Large intestine (tissue), 3 donors: ENCODE results near the gene RNF34. TPM values are rescaled to one million over a fixed set of nuclear protein-coding genes. Genes with fewer than 3 reads are reported as not detected.

Experiments used
- DNase-seq, 2 donors: peaks; one replicate each; pipeline versions ENCODE4 v3.0.0 to v3.0.0-alpha.2; 2013
- H3K27ac ChIP-seq: one replicate; pipeline ENCODE4 v1.5.1; 2013; ENCODE audit warnings: low read length
- H3K27me3 ChIP-seq: 2 replicates; pipeline ENCODE4 v1.6.1; 2013; ENCODE audit warnings: low read length; ENCODE audit not compliant: control insufficient read depth, insufficient read depth
- H3K36me3 ChIP-seq: 2 replicates; pipeline ENCODE4 v1.6.1; 2013; ENCODE audit warnings: low read length; ENCODE audit not compliant: control insufficient read depth, insufficient read depth
- H3K4me1 ChIP-seq: one replicate; pipeline ENCODE4 v1.6.1; 2013; ENCODE audit warnings: low read length; ENCODE audit not compliant: control insufficient read depth, insufficient read depth
- H3K4me3 ChIP-seq: one replicate; pipeline ENCODE4 v1.5.1; 2013; ENCODE audit warnings: low read length
- H3K9me3 ChIP-seq: one replicate; pipeline ENCODE4 v1.6.1; 2013; ENCODE audit warnings: mild to moderate bottlenecking, low read depth, low read length, moderate library complexity; ENCODE audit not compliant: control insufficient read depth
- WGBS: methylation state at CpG from one replicate; pipeline ENCODE4 v1.1.5; 2013; ENCODE audit warnings: low lambda C conversion rate; ENCODE audit not compliant: insufficient coverage; 5-methylcytosine and 5-hydroxymethylcytosine counted together
- polyA plus RNA-seq: library from polyadenylated mRNA; unstranded; fragments of 120-200 nt; gene quantifications from one replicate; pipeline ENCODE4 v1.2.1, GENCODE V29; 2013

RNF34 gene
- polyA plus RNA-seq, 1 donor = 39.2 TPM

DNA sequence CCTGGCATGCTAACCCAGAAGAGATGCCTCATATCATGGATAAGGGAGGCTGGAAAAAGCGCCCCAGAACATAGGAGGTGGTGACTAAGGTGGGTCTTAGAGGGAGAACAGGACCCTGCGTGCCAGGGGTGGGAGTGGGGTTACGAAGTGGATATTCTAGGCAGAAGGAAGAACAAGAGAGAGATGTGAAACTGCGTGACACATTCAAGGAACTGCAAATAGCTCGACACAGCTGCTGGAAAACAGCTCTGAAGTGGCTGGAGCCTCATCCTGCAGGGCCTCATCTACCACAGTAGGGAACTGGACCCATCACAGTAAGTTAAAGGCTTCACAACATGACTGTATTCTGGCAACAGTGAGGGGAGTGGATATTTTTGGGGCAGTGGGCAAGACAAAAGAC, 61.1 kb downstream of the RNF34 start:
- H3K36me3 ChIP-seq = peaks cover 3% of the 10 kb centered on the region
- no peaks in the 10 kb centered on the region for H3K27me3 ChIP-seq
- no peak overlapping the region for H3K27ac ChIP-seq
- no peaks in the 10 kb centered on the region for H3K9me3 ChIP-seq
- no peak for DNase-seq
- no peak overlapping the region for H3K4me3 ChIP-seq
- WGBS = no CpG with 5 or more reads among the region's 5 CpGs
- peaks cover 6% of the 10 kb centered on the region for H3K4me1 ChIP-seq

- WGBS = no CpG with 5 or more reads among the region's 13 CpGs
- Histone ChIP-seq H3K27ac (no peak overlapping the region), H3K9me3 (no peaks in the 10 kb centered on the region), H3K4me1 (peaks cover 11% of the 10 kb centered on the region), H3K27me3 (no peaks in the 10 kb centered on the region), H3K4me3 (no peak overlapping the region), H3K36me3 (peaks cover 3% of the 10 kb centered on the region)
- no peak for DNase-seq
These were observed 64.4 kb downstream of the RNF34 start for GRCh38 chr12:121464331-121464730.

DNA sequence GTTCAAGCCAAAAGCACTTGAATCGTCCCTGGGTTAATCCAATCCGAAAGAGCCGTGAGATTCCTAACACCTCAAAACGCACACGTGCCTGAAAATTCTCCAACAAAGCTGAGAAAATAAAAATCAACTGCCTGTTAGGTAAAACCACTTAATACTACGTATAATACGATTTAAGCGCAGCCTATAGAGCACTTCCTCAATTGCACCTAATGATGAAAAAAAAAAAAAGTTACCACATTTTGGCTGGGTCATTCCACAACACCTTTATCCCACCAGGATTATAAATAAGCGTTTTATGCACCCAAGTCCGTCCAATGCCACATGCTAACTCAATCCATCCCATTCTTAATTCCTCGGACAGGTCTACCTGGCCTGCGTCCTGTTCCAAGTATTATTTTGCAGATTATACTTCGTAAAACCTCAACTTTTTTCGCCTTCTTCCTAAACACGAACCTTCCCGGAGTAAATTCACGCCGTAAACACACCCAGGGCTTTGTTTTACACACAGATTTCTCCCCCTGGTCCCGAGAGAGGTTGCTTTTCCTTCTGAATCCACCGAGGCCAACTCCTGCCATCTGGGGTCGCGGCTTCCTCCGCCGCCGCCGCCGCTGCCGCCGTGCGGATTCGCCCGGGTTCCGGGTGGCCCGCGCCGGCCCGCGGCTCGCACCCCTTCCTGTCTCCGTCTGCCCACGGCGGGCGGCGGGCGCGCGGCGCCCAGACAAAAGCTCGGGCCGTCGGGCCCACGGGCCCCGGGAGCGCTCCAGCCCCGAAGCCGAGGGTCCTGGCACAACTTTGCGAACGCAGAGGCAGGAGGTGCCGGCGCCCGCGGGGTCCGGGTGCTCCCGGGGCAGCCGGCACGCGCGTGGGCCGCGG, 66.2 kb downstream of the RNF34 start:
- Histone ChIP-seq H3K36me3 (peaks cover 3% of the 10 kb centered on the region), H3K4me3 (peak overlapping the region; percentile 28), H3K4me1 (peaks cover 11% of the 10 kb centered on the region), H3K27me3 (no peaks in the 10 kb centered on the region), H3K9me3 (no peaks in the 10 kb centered on the region), H3K27ac (no peak overlapping the region)
- peak in 1 of 2 donors; percentile 39 for DNase-seq
- WGBS = 36% methylated on average over 8 of the region's 70 CpGs

DNA sequence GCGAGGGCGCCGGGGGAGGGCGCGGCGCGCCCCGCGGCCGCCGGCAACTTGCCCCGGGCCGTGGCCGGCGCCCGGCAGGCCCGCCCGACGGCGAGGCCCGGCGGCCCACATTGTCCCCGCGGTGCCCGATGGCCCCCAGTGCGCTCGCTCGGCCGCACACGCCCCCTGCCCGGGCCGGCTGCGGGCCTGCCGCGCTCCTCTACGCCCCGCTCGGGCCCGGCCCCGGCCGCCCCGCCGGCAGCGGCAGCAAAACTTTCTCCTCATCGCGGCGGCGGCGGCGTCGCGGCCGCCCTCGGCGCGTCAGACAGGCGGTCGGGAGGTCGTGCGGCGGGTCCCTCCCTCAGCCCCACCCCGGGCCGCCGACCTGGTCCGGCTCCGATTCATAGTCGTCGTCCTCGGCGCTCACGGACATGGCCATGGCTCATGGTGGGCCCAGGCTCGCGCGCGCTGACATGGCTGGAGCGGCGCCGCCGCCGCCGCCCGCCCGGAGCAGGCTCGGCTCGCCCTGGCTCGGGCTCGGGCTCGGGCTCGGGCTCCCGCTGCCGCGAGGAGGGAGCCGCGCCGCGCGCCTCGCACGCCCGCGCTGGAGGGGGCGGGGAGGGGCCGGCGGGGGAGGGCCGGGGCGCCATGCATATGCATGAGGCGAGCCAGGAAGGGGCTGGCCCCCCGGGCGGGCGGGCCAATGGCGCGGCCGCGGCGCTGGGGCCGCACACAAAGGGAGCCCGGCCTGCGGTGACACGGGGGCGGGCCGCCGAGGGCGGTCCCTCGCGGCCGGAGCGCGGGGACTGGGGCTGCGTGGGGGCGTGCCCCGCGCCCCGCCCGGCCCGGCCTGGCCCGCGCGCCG, 67.1 kb downstream of the RNF34 start:
- H3K36me3 ChIP-seq = peaks cover 3% of the 10 kb centered on the region
- H3K27me3 ChIP-seq = no peaks in the 10 kb centered on the region
- no peak overlapping the region for H3K27ac ChIP-seq
- DNase-seq = peak; percentile 88 to 92
- peaks cover 11% of the 10 kb centered on the region for H3K4me1 ChIP-seq
- H3K9me3 ChIP-seq = no peaks in the 10 kb centered on the region
- no CpG with 5 or more reads among the region's 139 CpGs for WGBS
- peak overlapping the region; percentile 37 for H3K4me3 ChIP-seq

GRCh38 chr12:121467638-121468498, 68.0 kb downstream of the RNF34 start:
- Histone ChIP-seq H3K27ac (no peak overlapping the region), H3K9me3 (no peaks in the 10 kb centered on the region), H3K4me3 (peak overlapping the region; percentile 42), H3K36me3 (peaks cover 3% of the 10 kb centered on the region), H3K27me3 (no peaks in the 10 kb centered on the region), H3K4me1 (peaks cover 11% of the 10 kb centered on the region)
- no peak for DNase-seq
- no CpG with 5 or more reads among the region's 48 CpGs for WGBS

GRCh38 chr12:121468499-121468801, 68.5 kb downstream of the RNF34 start:
- DNase-seq = no peak
- Histone ChIP-seq H3K27ac (no peak overlapping the region), H3K36me3 (peaks cover 3% of the 10 kb centered on the region), H3K4me3 (no peak overlapping the region), H3K27me3 (no peaks in the 10 kb centered on the region), H3K9me3 (no peaks in the 10 kb centered on the region), H3K4me1 (peaks cover 11% of the 10 kb centered on the region)
- WGBS = no CpG with 5 or more reads among the region's 4 CpGs

GRCh38 chr12:121470751-121471150, 70.8 kb downstream of the RNF34 start:
- H3K4me1 ChIP-seq = peaks cover 8% of the 10 kb centered on the region
- no peak for DNase-seq
- no peak overlapping the region for H3K27ac ChIP-seq
- H3K27me3 ChIP-seq = no peaks in the 10 kb centered on the region
- WGBS = no CpG with 5 or more reads among the region's 2 CpGs
- H3K4me3 ChIP-seq = no peak overlapping the region
- no peaks in the 10 kb centered on the region for H3K9me3 ChIP-seq
- no peaks in the 10 kb centered on the region for H3K36me3 ChIP-seq

- Histone ChIP-seq H3K4me3 (no peak overlapping the region), H3K4me1 (peaks cover 5% of the 10 kb centered on the region), H3K27me3 (no peaks in the 10 kb centered on the region), H3K36me3 (no peaks in the 10 kb centered on the region), H3K27ac (no peak overlapping the region), H3K9me3 (no peaks in the 10 kb centered on the region)
- WGBS = 70% methylated on average over 4 of the region's 7 CpGs
- no peak for DNase-seq
These were observed 72.4 kb downstream of the RNF34 start for GRCh38 chr12:121472150-121472905.
